ENCODE measurements around the gene EP300. TPM values are rescaled to one million over a fixed set of nuclear protein-coding genes. Genes with fewer than 3 reads are reported as not detected.
"Not testable (repeated sequence)": the region's sequence is repeated elsewhere in the genome, so short reads cannot be mapped to it uniquely, and the experiment has no call there.

EP300 gene
- total RNA-seq, 2 experiments from 2014 or later: 40.5 to 61.2 TPM

- ATAC-seq; H3K27me3 Mint-ChIP-seq; H3K27ac Mint-ChIP-seq; H3K9me3 Mint-ChIP-seq (ENCODE audit: low read depth); intact Hi-C loops (cut with DNase I, micrococcal nuclease); H3K4me3 Mint-ChIP-seq; H3K36me3 Mint-ChIP-seq (ENCODE audit: low read depth); DNase-seq; POLR2A ChIA-PET: not testable (repeated sequence)
- H3K4me1 Mint-ChIP-seq: peaks cover 10% of the 10 kb centered on the region
- CTCF ChIA-PET: interaction anchor here (0.7 to 0.8 kb wide), 2 partner anchors 150 to 471 kb away, joined by 3 read pairs; no protein-coding TSS in a partner anchor
Observed at GRCh38 chr22:41064326-41064725, 28.1 kb upstream of the EP300 start.

GRCh38 chr22:41066341-41066740, 26.1 kb upstream of the EP300 start:
- intact Hi-C loops (cut with DNase I, micrococcal nuclease); H3K36me3 Mint-ChIP-seq (ENCODE audit: low read depth); H3K4me3 Mint-ChIP-seq; H3K9me3 Mint-ChIP-seq (ENCODE audit: low read depth); H3K27ac Mint-ChIP-seq; DNase-seq; POLR2A ChIA-PET; H3K27me3 Mint-ChIP-seq; ATAC-seq: not testable (repeated sequence)
- peaks cover 10% of the 10 kb centered on the region for H3K4me1 Mint-ChIP-seq
- CTCF ChIA-PET: interaction anchor here (0.8 to 1.8 kb wide), 2 partner anchors 47 to 143 kb away, joined by 3 to 5 read pairs; no protein-coding TSS in a partner anchor

- intact Hi-C loops (cut with DNase I, micrococcal nuclease); ATAC-seq; H3K36me3 Mint-ChIP-seq (ENCODE audit: low read depth); H3K27me3 Mint-ChIP-seq; H3K4me3 Mint-ChIP-seq; DNase-seq; H3K9me3 Mint-ChIP-seq (ENCODE audit: low read depth); H3K27ac Mint-ChIP-seq: not testable (repeated sequence)
- CTCF ChIA-PET: interaction anchor here (0.7 to 1.1 kb wide), 2 partner anchors 45 to 47 kb away, joined by 3 to 4 read pairs; no protein-coding TSS in a partner anchor
- POLR2A ChIA-PET: interaction anchor here (0.6 kb wide), 1 partner anchor 132 kb away, joined by 3 read pairs; no protein-coding TSS in a partner anchor
- peaks cover 10% of the 10 kb centered on the region for H3K4me1 Mint-ChIP-seq
Observed at GRCh38 chr22:41067968-41068367, 24.4 kb upstream of the EP300 start.

GRCh38 chr22:41070665-41071331, 21.6 kb upstream of the EP300 start:
- ATAC-seq (no peak), DNase-seq (no peak)
- intact Hi-C loops (cut with DNase I, micrococcal nuclease): no loop called here
- Mint-ChIP-seq H3K4me3 (no peak overlapping the region), H3K27ac (no peak overlapping the region), H3K36me3 (ENCODE audit: low read depth) (no peaks in the 10 kb centered on the region), H3K4me1 (peaks cover 10% of the 10 kb centered on the region), H3K9me3 (ENCODE audit: low read depth) (no peaks in the 10 kb centered on the region), H3K27me3 (no peaks in the 10 kb centered on the region)
- CTCF ChIA-PET: no interaction called here
- POLR2A ChIA-PET: no interaction called here

- H3K9me3 Mint-ChIP-seq (ENCODE audit: low read depth): no peaks in the 10 kb centered on the region
- no peaks in the 10 kb centered on the region for H3K36me3 Mint-ChIP-seq (ENCODE audit: low read depth)
- H3K4me1 Mint-ChIP-seq: peaks cover 2% of the 10 kb centered on the region
- intact Hi-C loops (cut with DNase I, micrococcal nuclease): no loop called here
- no peak overlapping the region for H3K27ac Mint-ChIP-seq
- ATAC-seq (no peak), DNase-seq (no peak)
- H3K27me3 Mint-ChIP-seq: no peaks in the 10 kb centered on the region
- ChIA-PET CTCF (no interaction called here), POLR2A (no interaction called here)
- no peak overlapping the region for H3K4me3 Mint-ChIP-seq
Observed at GRCh38 chr22:41074061-41074460, 18.3 kb upstream of the EP300 start.

GRCh38 chr22:41074466-41074865, 17.9 kb upstream of the EP300 start:
- intact Hi-C loops (cut with DNase I, micrococcal nuclease): no loop called here
- no peaks in the 10 kb centered on the region for H3K27me3 Mint-ChIP-seq
- POLR2A ChIA-PET: no interaction called here
- ATAC-seq (no peak), DNase-seq (no peak)
- CTCF ChIA-PET: no interaction called here
- H3K4me1 Mint-ChIP-seq: no peaks in the 10 kb centered on the region
- no peaks in the 10 kb centered on the region for H3K36me3 Mint-ChIP-seq (ENCODE audit: low read depth)
- H3K9me3 Mint-ChIP-seq (ENCODE audit: low read depth): no peaks in the 10 kb centered on the region
- no peak overlapping the region for H3K27ac Mint-ChIP-seq
- no peak overlapping the region for H3K4me3 Mint-ChIP-seq

- Mint-ChIP-seq H3K36me3 (ENCODE audit: low read depth) (no peaks in the 10 kb centered on the region), H3K27ac (no peak overlapping the region), H3K27me3 (no peaks in the 10 kb centered on the region), H3K4me3 (no peak overlapping the region), H3K4me1 (no peaks in the 10 kb centered on the region), H3K9me3 (ENCODE audit: low read depth) (no peaks in the 10 kb centered on the region)
- intact Hi-C loops (cut with DNase I, micrococcal nuclease): no loop called here
- CTCF ChIA-PET: no interaction called here
- ATAC-seq (no peak), DNase-seq (no peak)
- POLR2A ChIA-PET: no interaction called here
Observed at GRCh38 chr22:41074941-41075710, 17.3 kb upstream of the EP300 start.

- ChIA-PET POLR2A (no interaction called here), CTCF (no interaction called here)
- intact Hi-C loops (cut with DNase I, micrococcal nuclease): no loop called here
- Mint-ChIP-seq H3K4me1 (no peaks in the 10 kb centered on the region), H3K9me3 (ENCODE audit: low read depth) (no peaks in the 10 kb centered on the region), H3K4me3 (no peak overlapping the region), H3K27me3 (no peaks in the 10 kb centered on the region), H3K27ac (no peak overlapping the region), H3K36me3 (ENCODE audit: low read depth) (no peaks in the 10 kb centered on the region)
- no peak for DNase-seq
- no peak for ATAC-seq
Observed at GRCh38 chr22:41075946-41076345, 16.4 kb upstream of the EP300 start.

- Mint-ChIP-seq H3K9me3 (ENCODE audit: low read depth) (no peaks in the 10 kb centered on the region), H3K27me3 (no peaks in the 10 kb centered on the region), H3K27ac (no peak overlapping the region), H3K36me3 (ENCODE audit: low read depth) (no peaks in the 10 kb centered on the region), H3K4me3 (no peak overlapping the region), H3K4me1 (no peaks in the 10 kb centered on the region)
- intact Hi-C loops (cut with DNase I, micrococcal nuclease): no loop called here
- POLR2A ChIA-PET: no interaction called here
- DNase-seq (no peak), ATAC-seq (no peak)
- CTCF ChIA-PET: no interaction called here
Observed at GRCh38 chr22:41076857-41077256, 15.5 kb upstream of the EP300 start.

- intact Hi-C loops (cut with DNase I, micrococcal nuclease): no loop called here
- Mint-ChIP-seq H3K9me3 (ENCODE audit: low read depth) (no peaks in the 10 kb centered on the region), H3K27ac (no peak overlapping the region), H3K36me3 (ENCODE audit: low read depth) (no peaks in the 10 kb centered on the region), H3K27me3 (no peaks in the 10 kb centered on the region), H3K4me3 (no peak overlapping the region), H3K4me1 (no peaks in the 10 kb centered on the region)
- POLR2A ChIA-PET: no interaction called here
- no peak for DNase-seq
- CTCF ChIA-PET: no interaction called here
- no peak for ATAC-seq
Observed at GRCh38 chr22:41078931-41079330, 13.5 kb upstream of the EP300 start.

GRCh38 chr22:41085842-41086241, 6.5 kb upstream of the EP300 start:
- POLR2A ChIA-PET: no interaction called here
- H3K27ac Mint-ChIP-seq: no peak overlapping the region
- H3K36me3 Mint-ChIP-seq (ENCODE audit: low read depth): no peaks in the 10 kb centered on the region
- H3K4me3 Mint-ChIP-seq: no peak overlapping the region
- peaks cover 5% of the 10 kb centered on the region for H3K4me1 Mint-ChIP-seq
- no peak for ATAC-seq
- DNase-seq: no peak
- intact Hi-C loops (cut with DNase I, micrococcal nuclease): no loop called here
- no peaks in the 10 kb centered on the region for H3K27me3 Mint-ChIP-seq
- CTCF ChIA-PET: interaction anchor here (0.6 kb wide), 1 partner anchor 84 kb away, joined by 9 read pairs; no protein-coding TSS in a partner anchor
- H3K9me3 Mint-ChIP-seq (ENCODE audit: low read depth): no peaks in the 10 kb centered on the region
